Measurements from ENCODE around the gene LAMA5. TPM values are rescaled to one million over a fixed set of nuclear protein-coding genes. Genes with fewer than 3 reads are reported as not detected.
A peak's percentile ranks its signal among the peaks of the same experiment; 100 is the strongest.

The LAMA5 gene
- total RNA-seq, 2 experiments from 2014 or later: 0.40 to 0.63 TPM

- no peak for ATAC-seq
- H3K9me3 Mint-ChIP-seq (ENCODE audit: insufficient read depth): no peaks in the 10 kb centered on the region
- no peak overlapping the region for H3K27ac Mint-ChIP-seq
- H3K4me3 Mint-ChIP-seq: no peak overlapping the region
- H3K36me3 Mint-ChIP-seq (ENCODE audit: low read depth): peaks cover 12% of the 10 kb centered on the region
- no peak for DNase-seq
- ChIA-PET POLR2A (no interaction called here), CTCF (interaction anchor here (0.9 to 4.5 kb wide), 4 partner anchors 8 to 83 kb away, joined by 4 to 31 read pairs (median 5); no protein-coding TSS in a partner anchor)
- H3K4me1 Mint-ChIP-seq (ENCODE audit: low read depth): peaks cover 24% of the 10 kb centered on the region
- H3K27me3 Mint-ChIP-seq (ENCODE audit: low read depth): no peaks in the 10 kb centered on the region
Measured at GRCh38 chr20:62300319-62300718, 66.8 kb downstream of the LAMA5 start.

GRCh38 chr20:62299666-62300236 lies 67.4 kb downstream of the LAMA5 start:
- ChIA-PET POLR2A (no interaction called here), CTCF (interaction anchor here (4.5 kb wide), 1 partner anchor 83 kb away, joined by 31 read pairs; no protein-coding TSS in a partner anchor)
- H3K36me3 Mint-ChIP-seq (ENCODE audit: low read depth): peaks cover 15% of the 10 kb centered on the region

GRCh38 chr20:62298577-62299249 lies 68.4 kb downstream of the LAMA5 start:
- ChIA-PET CTCF (no interaction called here), POLR2A (interaction anchor here (0.5 kb wide), 1 partner anchor 528 kb away, joined by 3 read pairs; no protein-coding TSS in a partner anchor)
- Mint-ChIP-seq H3K4me3 (no peak overlapping the region), H3K27ac (no peak overlapping the region), H3K36me3 (ENCODE audit: low read depth) (peaks cover 11% of the 10 kb centered on the region), H3K27me3 (ENCODE audit: low read depth) (no peaks in the 10 kb centered on the region), H3K9me3 (ENCODE audit: insufficient read depth) (no peaks in the 10 kb centered on the region), H3K4me1 (ENCODE audit: low read depth) (peaks cover 9% of the 10 kb centered on the region)
- no peak for DNase-seq
- no peak for ATAC-seq

More at GRCh38 chr20:62299666-62300236, 67.4 kb downstream of the LAMA5 start:
- no peaks in the 10 kb centered on the region for H3K9me3 Mint-ChIP-seq (ENCODE audit: insufficient read depth)
- no peak overlapping the region for H3K27ac Mint-ChIP-seq
- peaks cover 19% of the 10 kb centered on the region for H3K4me1 Mint-ChIP-seq (ENCODE audit: low read depth)
- DNase-seq (no peak), ATAC-seq (no peak)
- no peak overlapping the region for H3K4me3 Mint-ChIP-seq
- no peaks in the 10 kb centered on the region for H3K27me3 Mint-ChIP-seq (ENCODE audit: low read depth)

GRCh38 chr20:62297449-62298227 lies 69.5 kb downstream of the LAMA5 start:
- peaks cover 9% of the 10 kb centered on the region for H3K4me1 Mint-ChIP-seq (ENCODE audit: low read depth)

DNA sequence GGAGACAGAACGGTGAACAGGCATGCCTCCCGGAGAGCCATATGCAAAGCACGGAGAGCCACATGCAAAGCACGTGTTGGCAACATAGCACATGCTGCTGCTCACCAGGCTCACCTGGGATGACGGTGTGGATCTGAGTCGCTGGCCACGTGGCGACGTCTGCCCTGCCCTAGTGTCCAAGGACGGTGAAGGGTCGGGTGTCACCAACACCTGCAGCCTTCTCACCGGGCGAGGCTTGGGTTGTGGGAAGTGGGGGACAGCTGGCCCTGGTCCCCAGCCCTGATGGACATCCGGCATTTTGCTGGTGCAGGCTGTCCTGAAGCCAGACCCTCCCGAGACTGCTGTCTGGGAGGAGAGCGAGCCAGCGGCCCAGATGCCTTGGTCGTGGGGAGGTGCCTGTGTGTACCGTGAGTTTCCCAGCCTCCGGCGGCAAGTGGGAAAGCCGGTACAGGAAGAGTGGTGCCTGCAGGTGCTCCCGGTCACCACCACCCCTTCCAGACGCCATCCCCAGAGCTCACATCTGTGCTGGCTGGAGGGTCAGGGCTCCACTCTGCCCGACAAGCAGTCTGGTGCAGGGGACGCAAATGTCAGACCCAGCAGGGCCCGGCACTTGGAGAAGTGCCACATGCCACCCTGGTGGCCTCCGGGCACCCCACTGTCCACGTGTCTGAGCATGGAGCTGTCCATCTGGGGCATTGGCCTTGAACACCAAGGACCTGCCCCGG lies 70.2 kb downstream of the LAMA5 start:
- Mint-ChIP-seq H3K4me1 (ENCODE audit: low read depth) (peaks cover 11% of the 10 kb centered on the region), H3K27ac (no peak overlapping the region), H3K36me3 (ENCODE audit: low read depth) (peaks cover 12% of the 10 kb centered on the region), H3K27me3 (ENCODE audit: low read depth) (no peaks in the 10 kb centered on the region), H3K4me3 (no peak overlapping the region), H3K9me3 (ENCODE audit: insufficient read depth) (no peaks in the 10 kb centered on the region)
- ATAC-seq (no peak), DNase-seq (no peak)
- ChIA-PET POLR2A (no interaction called here), CTCF (interaction anchor here (1.1 to 1.6 kb wide), 2 partner anchors 85 to 494 kb away, joined by 3 to 4 read pairs; no protein-coding TSS in a partner anchor)

More at GRCh38 chr20:62297449-62298227, 69.5 kb downstream of the LAMA5 start:
- Mint-ChIP-seq H3K4me3 (no peak overlapping the region), H3K27me3 (ENCODE audit: low read depth) (no peaks in the 10 kb centered on the region), H3K9me3 (ENCODE audit: insufficient read depth) (no peaks in the 10 kb centered on the region), H3K36me3 (ENCODE audit: low read depth) (peaks cover 9% of the 10 kb centered on the region), H3K27ac (no peak overlapping the region)
- CTCF ChIA-PET: interaction anchor here (1.6 kb wide), 1 partner anchor 84 kb away, joined by 4 read pairs; no protein-coding TSS in a partner anchor
- POLR2A ChIA-PET: interaction anchor here (0.5 kb wide), 1 partner anchor 529 kb away, joined by 3 read pairs; no protein-coding TSS in a partner anchor
- DNase-seq: no peak
- no peak for ATAC-seq

DNA sequence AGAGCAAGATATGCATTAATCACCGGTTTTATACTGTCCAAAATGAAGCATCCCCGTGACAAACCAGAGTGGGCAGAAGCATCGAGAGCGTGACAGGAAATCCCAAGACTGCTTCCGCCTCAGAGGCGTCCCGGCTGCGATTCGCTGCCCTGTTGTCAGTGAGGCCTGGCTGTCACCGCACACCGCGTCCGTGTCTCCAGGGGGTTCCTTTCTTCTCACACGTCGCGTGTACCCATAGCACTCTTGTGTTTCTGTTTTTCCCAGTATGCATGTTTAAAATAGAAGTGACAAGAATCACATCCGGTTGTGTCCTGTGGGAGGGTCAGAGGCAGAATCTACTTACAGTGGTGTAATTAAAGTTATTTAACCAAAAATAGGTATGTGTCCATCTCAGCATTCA lies 72.6 kb downstream of the LAMA5 start:
- ChIA-PET POLR2A (no interaction called here), CTCF (interaction anchor here (0.9 kb wide), 1 partner anchor 8 kb away, joined by 3 read pairs; no protein-coding TSS in a partner anchor)
- Mint-ChIP-seq H3K27ac (peak overlapping the region; percentile 6), H3K4me3 (no peak overlapping the region), H3K9me3 (ENCODE audit: insufficient read depth) (no peaks in the 10 kb centered on the region), H3K4me1 (ENCODE audit: low read depth) (peaks cover 3% of the 10 kb centered on the region), H3K27me3 (ENCODE audit: low read depth) (no peaks in the 10 kb centered on the region), H3K36me3 (ENCODE audit: low read depth) (peaks cover 12% of the 10 kb centered on the region)
- DNase-seq (no peak), ATAC-seq (no peak)

- DNase-seq (no peak), ATAC-seq (no peak)
- ChIA-PET CTCF (interaction anchor here (0.9 kb wide), 1 partner anchor 8 kb away, joined by 3 read pairs; no protein-coding TSS in a partner anchor), POLR2A (no interaction called here)
- no peaks in the 10 kb centered on the region for H3K27me3 Mint-ChIP-seq (ENCODE audit: low read depth)
- H3K27ac Mint-ChIP-seq: no peak overlapping the region
- no peak overlapping the region for H3K4me3 Mint-ChIP-seq
- H3K4me1 Mint-ChIP-seq (ENCODE audit: low read depth): peaks cover 3% of the 10 kb centered on the region
- peaks cover 12% of the 10 kb centered on the region for H3K36me3 Mint-ChIP-seq (ENCODE audit: low read depth)
- no peaks in the 10 kb centered on the region for H3K9me3 Mint-ChIP-seq (ENCODE audit: insufficient read depth)
Measured at GRCh38 chr20:62293946-62294345, 73.2 kb downstream of the LAMA5 start.

DNA sequence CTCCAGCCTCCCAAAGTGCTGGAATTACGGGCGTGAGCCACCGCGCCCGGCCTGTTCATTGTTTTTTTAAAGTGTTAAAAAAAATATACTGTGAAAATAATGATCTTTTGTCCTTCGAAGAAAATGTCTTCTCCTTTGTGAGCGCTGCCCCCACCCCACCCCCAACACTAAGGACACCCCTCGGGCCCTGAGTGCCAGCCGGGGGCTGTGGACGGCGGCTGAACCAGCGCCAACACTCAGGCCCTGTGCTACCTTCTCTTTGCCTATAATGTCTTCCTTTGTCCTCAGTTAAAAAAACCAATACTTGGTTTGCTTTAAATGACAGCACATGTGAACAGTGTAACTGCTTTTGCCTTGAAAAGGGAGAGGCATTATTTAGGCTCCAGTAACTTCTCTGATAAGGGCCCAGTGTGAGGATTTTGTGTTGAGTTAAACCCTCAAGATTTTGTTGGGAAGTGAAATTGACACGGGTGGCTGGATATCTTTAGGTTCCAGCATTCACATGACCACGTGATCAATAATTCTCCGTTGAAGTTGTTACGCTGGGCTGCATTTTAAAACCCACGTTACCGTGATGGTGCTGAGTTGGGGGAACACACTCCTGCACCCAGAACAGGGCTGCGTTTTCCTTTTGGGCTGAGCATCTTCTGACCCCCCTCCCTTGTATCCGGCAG lies 73.9 kb downstream of the LAMA5 start:
- ATAC-seq (no peak), DNase-seq (no peak)
- no peaks in the 10 kb centered on the region for H3K9me3 Mint-ChIP-seq (ENCODE audit: insufficient read depth)
- no peak overlapping the region for H3K4me3 Mint-ChIP-seq
- peaks cover 3% of the 10 kb centered on the region for H3K4me1 Mint-ChIP-seq (ENCODE audit: low read depth)
- H3K27me3 Mint-ChIP-seq (ENCODE audit: low read depth): no peaks in the 10 kb centered on the region
- H3K36me3 Mint-ChIP-seq (ENCODE audit: low read depth): peaks cover 12% of the 10 kb centered on the region
- CTCF ChIA-PET: interaction anchor here (0.9 to 1.8 kb wide), 2 partner anchors 8 to 9 kb away, joined by 3 to 4 read pairs; no protein-coding TSS in a partner anchor
- POLR2A ChIA-PET: no interaction called here
- H3K27ac Mint-ChIP-seq: no peak overlapping the region

DNA sequence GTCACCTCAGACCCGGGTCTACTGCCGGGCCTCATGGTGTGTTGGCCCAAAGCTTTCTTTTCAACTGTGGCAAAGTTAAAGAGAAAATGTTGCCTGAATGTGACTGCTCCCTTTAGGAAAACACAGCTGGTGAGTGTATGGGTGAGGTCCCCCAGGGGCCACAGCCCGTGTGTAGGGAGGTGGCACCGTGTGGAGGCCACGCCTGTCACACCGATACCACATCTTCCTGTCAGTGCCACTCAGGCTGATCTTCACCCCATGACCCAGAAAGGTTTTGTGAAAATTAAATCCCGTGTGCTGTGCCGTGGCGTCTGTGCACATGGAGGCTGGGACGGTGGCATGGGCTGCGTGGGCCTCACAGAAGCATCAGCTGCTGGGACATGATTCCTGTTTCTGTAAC lies 75.0 kb downstream of the LAMA5 start:
- CTCF ChIA-PET: interaction anchor here (1.8 kb wide), 1 partner anchor 9 kb away, joined by 4 read pairs; no protein-coding TSS in a partner anchor
- Mint-ChIP-seq H3K4me1 (ENCODE audit: low read depth) (peaks cover 3% of the 10 kb centered on the region), H3K27ac (peak overlapping the region; percentile 73), H3K4me3 (no peak overlapping the region), H3K9me3 (ENCODE audit: insufficient read depth) (no peaks in the 10 kb centered on the region), H3K36me3 (ENCODE audit: low read depth) (peaks cover 12% of the 10 kb centered on the region), H3K27me3 (ENCODE audit: low read depth) (no peaks in the 10 kb centered on the region)
- POLR2A ChIA-PET: no interaction called here
- DNase-seq: no peak
- no peak for ATAC-seq

- ChIA-PET CTCF (interaction anchor here (1.8 kb wide), 1 partner anchor 9 kb away, joined by 4 read pairs; no protein-coding TSS in a partner anchor), POLR2A (no interaction called here)
- H3K27ac Mint-ChIP-seq: peak overlapping the region; percentile 50
Measured at GRCh38 chr20:62291251-62292066, 75.7 kb downstream of the LAMA5 start.

More at GRCh38 chr20:62291251-62292066, 75.7 kb downstream of the LAMA5 start:
- ATAC-seq: no peak
- peaks cover 3% of the 10 kb centered on the region for H3K4me1 Mint-ChIP-seq (ENCODE audit: low read depth)
- H3K9me3 Mint-ChIP-seq (ENCODE audit: insufficient read depth): no peaks in the 10 kb centered on the region
- no peaks in the 10 kb centered on the region for H3K27me3 Mint-ChIP-seq (ENCODE audit: low read depth)
- no peak overlapping the region for H3K4me3 Mint-ChIP-seq
- peaks cover 14% of the 10 kb centered on the region for H3K36me3 Mint-ChIP-seq (ENCODE audit: low read depth)
- DNase-seq: no peak

Measured in activated CD8-positive, alpha-beta T cell treated with anti-CD3 and anti-CD28 coated beads, Interleukin-2, amount 10 ng/mL, durations not matched to agents 7 days and 5 days (primary cell).